ENCODE results near the gene PCDHGB4.
"Not testable (repeated sequence)": the region's sequence is repeated elsewhere in the genome, so short reads cannot be mapped to it uniquely, and the experiment has no call there.

PCDHGB4 gene

DNA sequence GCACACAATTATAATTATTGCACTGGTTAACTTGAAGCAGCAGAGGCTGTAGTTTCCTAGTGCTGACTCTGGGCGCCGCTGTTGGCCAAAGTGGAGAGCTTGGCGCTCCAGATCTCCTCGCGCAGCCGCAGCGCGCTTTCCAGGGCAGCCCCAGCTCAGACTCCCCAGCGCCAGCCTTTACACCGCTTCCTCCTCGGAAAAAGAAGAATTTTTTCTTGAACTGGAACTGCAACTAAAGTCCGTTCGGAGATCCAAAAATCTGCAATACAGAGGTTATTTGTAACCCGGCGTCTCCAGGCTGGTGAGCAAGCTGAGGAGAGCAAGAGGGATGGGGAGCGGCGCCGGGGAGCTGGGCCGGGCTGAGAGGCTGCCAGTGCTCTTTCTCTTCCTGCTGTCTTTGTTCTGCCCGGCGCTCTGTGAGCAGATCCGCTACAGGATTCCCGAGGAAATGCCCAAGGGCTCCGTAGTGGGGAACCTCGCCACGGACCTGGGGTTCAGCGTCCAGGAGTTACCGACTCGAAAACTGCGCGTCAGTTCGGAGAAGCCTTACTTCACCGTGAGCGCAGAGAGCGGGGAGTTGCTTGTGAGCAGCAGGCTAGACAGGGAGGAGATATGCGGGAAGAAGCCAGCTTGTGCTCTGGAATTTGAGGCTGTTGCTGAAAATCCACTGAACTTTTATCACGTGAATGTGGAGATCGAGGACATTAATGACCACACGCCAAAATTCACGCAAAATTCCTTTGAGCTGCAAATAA, at the start of gene PCDHGB4:
Gene PCDHGB4, plus strand, starts transcription at position 142 of the 755 bp plus-strand sequence. Its CDS starts 187 bp downstream, at position 329.
- DNase-seq = peak; percentile 15 to 22

DNA sequence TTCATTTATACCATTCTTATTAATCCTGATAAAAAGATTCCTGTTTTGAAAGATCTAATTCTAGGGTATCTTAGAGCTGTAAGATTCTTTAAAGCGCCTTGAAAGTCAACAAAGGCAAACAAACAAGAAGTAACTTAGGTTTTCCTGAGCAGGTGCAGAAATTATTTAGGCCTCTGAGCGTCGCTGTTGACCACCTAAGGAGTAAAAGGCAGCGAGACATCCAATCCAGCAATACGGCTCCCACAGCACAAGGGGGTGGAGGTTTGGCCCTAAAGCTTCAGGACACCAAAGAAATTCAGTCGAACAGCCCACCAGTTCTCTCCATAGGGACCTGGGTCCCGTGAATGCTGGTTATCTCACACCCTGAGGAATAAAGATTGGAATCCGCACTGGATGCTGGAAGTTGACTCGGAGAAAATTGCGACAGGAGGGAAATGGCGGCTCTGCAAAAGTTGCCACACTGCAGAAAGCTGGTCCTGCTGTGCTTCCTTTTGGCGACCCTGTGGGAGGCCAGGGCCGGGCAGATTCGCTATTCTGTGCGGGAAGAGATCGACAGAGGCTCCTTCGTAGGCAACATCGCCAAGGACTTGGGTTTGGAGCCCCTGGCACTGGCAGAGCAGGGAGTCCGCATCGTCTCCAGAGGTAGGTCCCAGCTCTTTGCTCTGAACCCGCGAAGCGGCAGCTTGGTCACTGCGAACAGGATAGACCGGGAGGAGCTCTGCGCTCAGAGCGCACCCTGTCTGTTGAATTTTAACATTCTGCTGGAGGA, 48.8 kb upstream of the PCDHGB4 start, which contains the start of gene PCDHGA2:
Gene PCDHGA2, plus strand, starts transcription at position 223 of the 769 bp plus-strand sequence.
- DNase-seq = no peak

DNA sequence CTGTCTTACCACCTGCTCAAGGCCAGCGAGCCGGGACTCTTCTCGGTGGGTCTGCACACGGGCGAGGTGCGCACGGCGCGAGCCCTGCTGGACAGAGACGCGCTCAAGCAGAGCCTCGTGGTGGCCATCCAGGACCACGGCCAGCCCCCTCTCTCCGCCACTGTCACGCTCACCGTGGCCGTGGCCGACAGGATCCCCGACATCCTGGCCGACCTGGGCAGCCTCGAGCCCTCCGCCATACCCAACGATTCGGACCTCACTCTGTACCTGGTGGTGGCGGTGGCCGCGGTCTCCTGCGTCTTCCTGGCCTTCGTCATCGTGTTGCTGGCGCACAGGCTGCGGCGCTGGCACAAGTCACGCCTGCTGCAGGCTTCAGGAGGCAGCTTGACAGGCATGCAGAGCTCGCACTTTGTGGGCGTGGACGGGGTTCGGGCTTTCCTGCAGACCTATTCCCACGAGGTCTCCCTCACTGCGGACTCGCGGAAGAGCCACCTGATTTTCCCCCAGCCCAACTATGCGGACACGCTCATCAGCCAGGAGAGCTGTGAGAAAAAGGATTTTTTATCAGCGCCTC, 46.6 kb upstream of the PCDHGB4 start:
- DNase-seq = not testable (repeated sequence)

DNA sequence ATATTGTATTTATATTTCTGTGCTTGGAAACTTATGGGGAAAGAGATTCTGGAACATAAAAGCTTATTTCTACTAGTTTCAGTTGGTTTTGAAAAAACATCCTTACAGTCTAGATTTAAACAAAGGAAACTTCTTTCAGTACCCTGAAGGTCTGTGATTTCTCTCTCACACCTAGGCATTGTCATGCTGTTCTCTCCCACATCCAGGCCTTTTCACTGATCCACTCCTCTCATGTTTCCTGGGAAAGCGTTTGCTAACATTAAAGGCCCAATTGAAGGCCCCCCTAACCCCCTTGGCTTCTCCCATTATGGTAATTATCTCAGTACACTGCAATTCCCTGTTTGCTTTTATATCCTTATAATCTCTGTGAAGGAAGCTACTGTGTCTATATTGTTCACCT, 44.7 kb upstream of the PCDHGB4 start:
- no peak for DNase-seq

DNA sequence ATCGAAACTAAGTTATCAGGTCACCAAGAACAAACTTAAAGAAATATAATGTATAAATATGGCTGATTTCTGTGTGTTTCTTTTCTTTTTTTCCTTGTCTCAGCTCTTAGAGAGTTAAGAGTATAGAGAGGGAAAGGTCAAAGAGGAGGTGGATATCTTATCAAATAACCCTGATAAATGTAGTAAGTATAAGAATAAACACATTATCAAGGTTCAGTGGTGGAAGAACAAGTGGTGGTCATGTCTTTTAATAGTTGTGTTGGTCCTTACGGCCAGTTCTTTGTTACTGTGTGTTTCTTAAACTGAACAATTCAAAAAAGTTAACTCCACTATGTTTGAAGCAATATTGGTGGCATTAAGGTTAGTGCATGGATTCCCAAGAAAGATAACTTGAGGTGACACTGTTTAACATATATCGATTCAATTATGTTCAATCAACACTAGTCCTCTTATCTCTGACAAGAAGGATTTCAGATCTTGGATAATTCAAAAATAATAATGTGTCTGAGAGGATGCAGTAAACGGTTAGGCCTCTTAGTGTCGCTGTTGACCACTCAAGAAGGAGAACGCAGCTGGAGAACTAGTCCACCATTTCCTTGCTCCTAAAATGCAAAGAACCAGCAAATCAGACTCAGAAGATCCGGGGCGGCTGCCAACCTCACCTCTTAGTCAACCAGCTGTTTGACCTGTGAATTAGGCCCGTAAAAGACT, 44.1 kb upstream of the PCDHGB4 start, which contains the start of gene PCDHGA3:
Gene PCDHGA3, plus strand, starts transcription at position 588 of the 711 bp plus-strand sequence. CDS start 205 bp downstream, outside the sequence.
- DNase-seq = no peak

DNA sequence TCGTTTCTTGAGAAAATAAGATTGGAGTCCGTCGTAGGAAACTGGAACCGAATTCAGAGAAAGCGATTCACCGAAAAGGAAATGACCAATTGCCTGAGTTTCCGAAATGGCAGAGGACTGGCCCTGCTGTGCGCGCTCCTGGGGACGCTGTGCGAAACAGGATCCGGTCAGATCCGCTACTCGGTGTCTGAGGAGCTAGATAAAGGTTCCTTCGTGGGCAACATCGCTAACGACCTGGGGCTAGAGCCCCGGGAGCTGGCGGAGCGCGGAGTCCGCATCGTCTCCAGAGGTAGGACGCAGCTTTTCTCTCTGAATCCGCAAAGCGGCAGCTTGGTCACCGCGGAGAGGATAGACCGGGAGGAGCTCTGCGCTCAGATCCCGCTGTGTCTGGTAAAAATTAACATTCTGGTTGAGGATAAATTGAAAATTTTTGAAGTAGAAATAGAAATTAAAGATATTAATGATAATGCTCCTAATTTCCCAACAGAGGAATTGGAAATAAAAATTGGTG, 43.5 kb upstream of the PCDHGB4 start:
- DNase-seq = no peak

DNA sequence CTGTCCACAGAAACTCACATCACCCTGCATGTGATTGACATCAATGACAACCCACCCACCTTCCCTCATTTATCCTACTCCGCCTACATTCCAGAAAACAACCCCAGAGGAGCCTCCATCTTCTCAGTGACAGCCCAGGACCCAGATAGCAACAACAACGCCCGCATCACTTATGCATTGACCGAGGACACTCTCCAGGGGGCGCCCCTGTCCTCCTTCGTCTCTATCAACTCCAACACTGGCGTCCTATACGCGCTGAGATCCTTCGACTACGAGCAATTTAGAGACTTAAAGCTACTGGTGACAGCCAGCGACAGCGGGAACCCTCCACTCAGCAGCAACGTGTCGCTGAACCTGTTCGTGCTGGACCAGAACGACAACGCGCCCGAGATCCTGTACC, 42.2 kb upstream of the PCDHGB4 start:
- no peak for DNase-seq

DNA sequence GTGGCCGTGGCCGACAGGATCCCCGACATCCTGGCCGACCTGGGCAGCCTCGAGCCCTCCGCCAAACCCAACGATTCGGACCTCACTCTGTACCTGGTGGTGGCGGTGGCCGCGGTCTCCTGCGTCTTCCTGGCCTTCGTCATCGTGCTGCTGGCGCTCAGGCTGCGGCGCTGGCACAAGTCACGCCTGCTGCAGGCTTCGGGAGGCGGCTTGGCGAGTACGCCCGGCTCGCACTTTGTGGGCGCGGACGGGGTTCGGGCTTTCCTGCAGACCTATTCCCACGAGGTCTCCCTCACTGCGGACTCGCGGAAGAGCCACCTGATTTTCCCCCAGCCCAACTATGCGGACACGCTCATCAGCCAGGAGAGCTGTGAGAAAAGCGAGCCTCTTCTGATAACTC, 41.5 kb upstream of the PCDHGB4 start:
- not testable (repeated sequence) for DNase-seq

DNA sequence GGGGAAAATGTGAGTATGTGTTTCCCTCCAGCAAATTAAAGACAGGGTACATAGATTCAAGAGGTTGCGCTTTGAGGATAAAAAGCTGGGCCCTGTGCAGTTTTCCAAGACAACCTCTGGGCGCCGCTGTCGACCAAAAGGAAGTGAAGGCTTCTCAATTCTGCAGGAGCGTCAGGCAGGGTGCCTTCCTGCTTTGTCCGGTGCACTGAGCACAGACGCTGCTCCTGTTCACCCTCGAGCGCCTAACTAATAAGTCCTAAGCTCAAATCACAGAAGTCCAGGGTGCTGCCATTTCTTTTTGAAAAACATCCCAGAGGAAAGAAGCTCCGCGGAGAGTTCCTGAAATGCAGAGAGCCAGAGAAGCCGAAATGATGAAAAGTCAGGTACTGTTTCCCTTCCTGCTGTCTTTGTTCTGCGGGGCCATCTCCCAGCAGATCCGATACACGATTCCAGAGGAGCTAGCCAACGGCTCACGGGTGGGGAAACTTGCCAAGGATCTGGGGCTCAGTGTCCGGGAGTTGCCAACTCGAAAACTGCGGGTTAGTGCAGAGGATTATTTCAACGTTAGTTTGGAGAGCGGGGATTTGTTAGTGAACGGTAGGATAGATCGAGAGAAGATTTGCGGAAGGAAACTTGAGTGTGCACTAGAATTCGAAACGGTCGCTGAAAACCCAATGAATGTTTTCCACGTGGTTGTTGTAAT, 37.4 kb upstream of the PCDHGB4 start, which contains the start of gene PCDHGB1:
Gene PCDHGB1, plus strand, starts transcription at position 183 of the 703 bp plus-strand sequence. Its CDS starts 162 bp downstream, at position 345.
- DNase-seq = peak; percentile 18 to 46

DNA sequence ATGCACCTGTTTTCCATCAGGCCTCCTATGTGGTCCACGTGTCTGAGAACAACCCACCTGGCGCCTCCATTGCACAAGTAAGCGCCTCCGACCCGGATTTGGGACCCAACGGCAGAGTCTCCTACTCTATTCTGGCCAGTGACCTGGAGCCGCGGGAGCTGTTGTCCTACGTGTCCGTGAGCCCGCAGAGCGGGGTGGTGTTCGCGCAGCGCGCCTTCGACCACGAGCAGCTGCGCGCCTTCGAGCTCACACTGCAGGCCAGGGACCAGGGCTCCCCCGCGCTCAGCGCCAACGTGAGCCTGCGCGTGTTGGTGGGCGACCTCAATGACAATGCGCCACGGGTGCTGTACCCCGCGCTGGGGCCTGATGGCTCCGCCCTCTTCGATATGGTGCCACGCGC, 35.9 kb upstream of the PCDHGB4 start:
- DNase-seq = no peak

DNA sequence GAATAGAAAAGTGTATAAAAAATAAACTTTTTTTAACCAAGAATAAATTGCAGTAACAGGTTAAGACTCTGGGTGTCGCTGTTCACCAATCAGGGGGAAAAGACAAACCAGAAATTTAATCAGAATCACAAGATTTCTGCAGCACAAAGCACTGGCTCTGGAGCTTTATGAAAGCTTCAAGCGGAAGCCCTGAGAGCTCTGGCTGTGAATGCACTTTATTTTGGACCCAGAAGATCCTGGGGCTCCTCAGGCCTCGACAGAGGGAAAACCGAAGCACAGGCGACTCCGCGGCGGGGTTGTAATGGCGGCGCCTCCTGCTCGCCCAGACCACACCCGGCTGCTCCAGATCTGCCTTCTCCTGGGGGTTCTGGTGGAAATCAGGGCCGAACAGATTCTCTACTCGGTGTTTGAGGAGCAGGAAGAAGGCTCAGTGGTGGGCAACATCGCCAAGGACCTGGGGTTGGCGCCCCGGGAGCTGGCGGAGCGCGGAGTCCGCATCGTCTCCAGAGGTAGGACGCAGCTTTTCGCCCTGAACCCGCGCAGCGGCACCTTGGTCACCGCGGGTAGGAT, 32.5 kb upstream of the PCDHGB4 start, which contains the start of gene PCDHGA4:
Gene PCDHGA4, plus strand, starts transcription at position 122 of the 570 bp plus-strand sequence. Its CDS starts 87 bp downstream, at position 209.
- peak in 1 of 2 donors; percentile 16 for DNase-seq

DNA sequence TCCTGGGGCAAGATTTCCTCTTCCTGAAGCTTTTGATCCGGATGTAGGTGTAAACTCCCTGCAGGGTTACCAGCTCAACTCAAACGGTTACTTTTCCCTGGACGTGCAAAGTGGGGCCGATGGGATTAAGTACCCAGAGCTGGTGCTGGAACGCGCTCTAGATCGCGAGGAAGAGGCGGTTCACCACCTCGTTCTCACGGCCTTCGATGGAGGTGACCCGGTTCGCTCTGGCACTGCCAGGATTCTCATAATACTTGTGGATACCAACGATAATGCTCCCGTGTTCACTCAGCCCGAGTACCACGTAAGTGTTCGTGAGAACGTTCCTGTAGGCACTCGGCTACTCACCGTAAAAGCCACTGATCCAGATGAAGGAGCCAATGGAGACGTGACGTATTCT, 31.9 kb upstream of the PCDHGB4 start:
- no peak for DNase-seq

DNA sequence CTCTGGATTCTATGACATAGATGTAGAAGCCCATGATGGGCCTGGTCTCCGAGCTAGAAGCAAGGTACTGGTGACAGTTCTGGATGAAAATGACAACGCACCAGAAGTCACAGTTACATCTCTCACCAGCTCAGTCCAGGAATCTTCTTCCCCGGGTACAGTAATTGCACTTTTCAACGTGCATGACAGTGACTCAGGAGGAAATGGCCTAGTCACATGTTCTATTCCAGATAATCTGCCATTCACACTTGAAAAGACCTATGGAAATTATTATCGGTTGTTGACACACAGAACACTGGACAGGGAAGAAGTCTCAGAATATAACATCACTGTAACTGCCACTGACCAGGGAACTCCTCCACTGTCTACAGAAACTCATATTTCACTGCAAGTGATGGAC, 31.4 kb upstream of the PCDHGB4 start:
- DNase-seq = no peak

DNA sequence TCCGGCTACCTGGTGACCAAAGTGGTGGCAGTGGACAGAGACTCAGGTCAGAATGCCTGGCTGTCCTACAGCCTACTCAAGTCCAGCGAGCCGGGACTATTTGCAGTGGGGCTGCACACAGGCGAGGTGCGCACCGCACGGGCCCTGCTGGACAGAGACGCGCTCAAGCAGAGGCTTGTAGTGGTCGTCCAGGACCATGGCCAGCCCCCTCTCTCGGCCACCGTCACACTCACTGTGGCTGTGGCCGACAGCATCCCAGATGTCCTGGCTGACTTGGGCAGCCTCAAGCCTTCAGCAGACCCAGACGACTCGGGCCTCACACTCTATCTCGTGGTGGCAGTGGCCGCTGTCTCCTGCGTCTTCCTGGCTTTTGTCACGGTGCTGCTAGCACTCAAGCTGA, 30.5 kb upstream of the PCDHGB4 start:
- no peak for DNase-seq

DNA sequence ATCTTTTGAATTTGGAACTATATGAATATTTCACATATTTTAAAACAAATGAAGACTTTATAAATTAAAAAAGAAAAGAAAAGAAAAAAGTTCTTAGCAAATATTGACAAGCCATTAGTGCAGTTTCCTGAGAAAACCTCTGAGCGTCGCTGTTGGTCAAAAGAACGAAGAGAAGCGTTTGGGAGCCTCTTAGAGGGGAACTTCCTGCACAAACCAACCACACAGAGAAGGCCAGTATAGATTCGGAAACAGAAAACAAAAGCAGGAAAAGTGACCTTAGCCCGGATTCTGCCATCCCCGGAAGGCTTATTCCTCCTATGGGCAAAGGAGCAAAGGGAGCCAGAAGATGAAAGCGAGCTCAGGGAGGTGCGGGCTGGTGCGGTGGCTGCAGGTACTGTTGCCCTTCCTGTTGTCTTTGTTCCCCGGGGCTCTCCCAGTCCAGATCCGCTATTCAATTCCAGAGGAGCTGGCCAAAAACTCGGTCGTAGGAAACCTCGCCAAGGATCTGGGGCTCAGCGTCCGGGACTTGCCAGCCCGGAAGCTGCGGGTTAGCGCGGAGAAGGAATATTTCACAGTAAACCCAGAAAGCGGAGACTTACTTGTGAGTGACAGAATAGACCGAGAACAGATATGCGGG, 27.6 kb upstream of the PCDHGB4 start, which contains the start of gene PCDHGB2:
Gene PCDHGB2, plus strand, starts transcription at position 205 of the 637 bp plus-strand sequence. Its CDS starts 142 bp downstream, at position 347.
- DNase-seq = peak in 1 of 2 donors; percentile 41

DNA sequence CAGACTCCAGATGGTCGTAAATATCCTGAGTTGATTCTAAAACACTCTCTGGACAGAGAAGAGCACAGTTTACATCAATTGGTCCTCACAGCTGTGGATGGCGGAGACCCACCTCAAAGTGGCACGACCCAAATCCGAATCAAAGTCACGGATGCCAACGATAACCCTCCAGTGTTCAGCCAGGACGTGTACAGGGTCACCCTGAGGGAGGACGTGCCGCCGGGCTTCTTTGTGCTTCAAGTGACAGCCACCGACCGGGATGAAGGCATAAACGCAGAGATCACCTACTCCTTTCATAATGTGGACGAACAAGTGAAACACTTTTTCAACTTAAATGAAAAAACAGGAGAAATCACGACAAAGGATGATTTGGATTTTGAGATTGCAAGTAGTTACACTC, 26.8 kb upstream of the PCDHGB4 start:
- no peak for DNase-seq

DNA sequence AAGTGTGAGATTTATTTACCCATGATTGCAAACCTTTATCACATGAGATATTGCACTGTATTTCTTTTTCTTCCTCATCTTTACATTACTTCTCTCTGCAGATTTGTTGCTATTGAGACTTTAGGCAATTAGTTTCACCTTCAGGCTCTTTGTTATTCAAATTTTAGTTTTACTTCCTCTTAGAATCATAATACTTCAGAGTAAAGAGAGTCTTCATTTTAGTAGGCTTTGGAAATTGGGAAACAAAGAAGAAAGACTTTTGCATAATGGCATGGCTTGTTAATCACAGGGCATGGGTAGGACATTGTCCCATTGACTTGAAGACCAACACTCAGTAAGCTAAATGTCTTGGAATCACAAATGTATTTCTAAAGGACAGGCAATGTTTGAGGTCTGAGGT, 24.8 kb upstream of the PCDHGB4 start:
- no peak for DNase-seq

DNA sequence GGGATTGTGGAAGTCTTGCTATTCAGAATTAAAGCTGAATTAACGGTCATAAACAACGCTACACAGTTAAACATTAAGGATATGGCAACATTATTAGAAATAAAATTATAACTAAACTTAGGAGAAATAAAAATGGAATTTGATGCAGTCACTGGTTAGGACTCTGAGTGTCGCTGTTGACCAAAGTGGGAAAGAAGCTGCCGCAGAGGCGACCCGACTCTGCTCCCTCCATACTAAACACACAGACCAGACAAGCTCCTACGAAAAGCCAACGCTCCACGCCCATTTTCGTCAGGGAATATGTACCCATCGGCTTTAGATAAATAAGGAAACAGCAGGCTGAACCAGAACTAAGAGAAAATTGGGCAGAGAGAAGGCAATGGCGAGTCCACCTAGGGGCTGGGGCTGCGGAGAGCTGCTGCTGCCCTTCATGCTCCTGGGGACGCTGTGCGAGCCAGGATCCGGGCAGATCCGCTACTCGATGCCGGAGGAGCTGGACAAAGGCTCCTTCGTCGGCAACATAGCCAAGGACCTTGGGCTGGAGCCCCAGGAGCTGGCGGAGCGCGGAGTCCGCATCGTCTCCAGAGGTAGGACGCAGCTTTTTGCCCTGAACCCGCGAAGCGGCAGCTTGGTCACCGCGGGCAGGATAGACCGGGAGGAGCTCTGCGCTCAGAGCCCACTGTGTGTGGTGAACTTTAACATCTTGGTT, 23.4 kb upstream of the PCDHGB4 start, which contains the start of gene PCDHGA5:
Gene PCDHGA5, plus strand, starts transcription at position 211 of the 709 bp plus-strand sequence. Its CDS starts 169 bp downstream, at position 380.
- DNase-seq = no peak

DNA sequence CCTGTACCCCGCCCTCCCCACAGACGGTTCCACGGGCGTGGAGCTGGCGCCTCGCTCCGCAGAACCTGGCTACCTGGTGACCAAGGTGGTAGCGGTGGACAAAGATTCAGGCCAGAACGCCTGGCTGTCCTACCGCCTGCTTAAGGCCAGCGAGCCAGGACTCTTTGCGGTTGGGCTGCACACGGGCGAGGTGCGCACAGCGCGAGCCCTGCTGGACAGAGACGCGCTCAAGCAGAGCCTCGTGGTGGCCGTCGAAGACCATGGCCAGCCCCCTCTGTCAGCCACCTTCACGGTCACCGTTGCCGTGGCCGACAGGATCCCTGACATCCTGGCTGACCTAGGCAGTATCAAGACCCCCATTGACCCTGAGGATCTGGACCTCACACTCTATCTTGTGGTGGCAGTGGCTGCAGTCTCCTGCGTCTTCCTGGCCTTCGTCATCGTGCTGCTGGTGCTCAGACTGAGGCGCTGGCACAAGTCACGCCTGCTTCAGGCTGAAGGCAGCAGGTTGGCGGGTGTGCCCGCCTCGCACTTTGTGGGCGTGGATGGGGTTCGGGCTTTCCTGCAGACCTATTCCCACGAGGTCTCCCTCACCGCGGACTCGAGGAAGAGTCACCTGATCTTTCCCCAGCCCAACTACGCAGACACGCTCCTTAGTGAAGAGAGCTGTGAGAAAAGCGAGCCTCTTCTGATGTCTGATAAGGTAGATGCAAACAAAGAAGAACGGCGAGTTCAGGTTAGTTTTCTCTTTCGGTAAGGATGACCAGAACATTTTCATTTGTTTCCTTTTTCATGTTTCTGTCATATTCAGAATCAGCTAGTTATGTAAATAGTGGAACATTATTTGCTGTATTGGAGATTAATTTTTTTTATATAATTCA, 21.2 kb upstream of the PCDHGB4 start:
- DNase-seq = no peak
